ENCODE data around the gene ARPC1A. TPM values are rescaled to one million over a fixed set of nuclear protein-coding genes. Genes with fewer than 3 reads are reported as not detected.

ARPC1A gene
- total RNA-seq, 2 donors from 2014 or later = 47.4 to 74.1 TPM

DNA sequence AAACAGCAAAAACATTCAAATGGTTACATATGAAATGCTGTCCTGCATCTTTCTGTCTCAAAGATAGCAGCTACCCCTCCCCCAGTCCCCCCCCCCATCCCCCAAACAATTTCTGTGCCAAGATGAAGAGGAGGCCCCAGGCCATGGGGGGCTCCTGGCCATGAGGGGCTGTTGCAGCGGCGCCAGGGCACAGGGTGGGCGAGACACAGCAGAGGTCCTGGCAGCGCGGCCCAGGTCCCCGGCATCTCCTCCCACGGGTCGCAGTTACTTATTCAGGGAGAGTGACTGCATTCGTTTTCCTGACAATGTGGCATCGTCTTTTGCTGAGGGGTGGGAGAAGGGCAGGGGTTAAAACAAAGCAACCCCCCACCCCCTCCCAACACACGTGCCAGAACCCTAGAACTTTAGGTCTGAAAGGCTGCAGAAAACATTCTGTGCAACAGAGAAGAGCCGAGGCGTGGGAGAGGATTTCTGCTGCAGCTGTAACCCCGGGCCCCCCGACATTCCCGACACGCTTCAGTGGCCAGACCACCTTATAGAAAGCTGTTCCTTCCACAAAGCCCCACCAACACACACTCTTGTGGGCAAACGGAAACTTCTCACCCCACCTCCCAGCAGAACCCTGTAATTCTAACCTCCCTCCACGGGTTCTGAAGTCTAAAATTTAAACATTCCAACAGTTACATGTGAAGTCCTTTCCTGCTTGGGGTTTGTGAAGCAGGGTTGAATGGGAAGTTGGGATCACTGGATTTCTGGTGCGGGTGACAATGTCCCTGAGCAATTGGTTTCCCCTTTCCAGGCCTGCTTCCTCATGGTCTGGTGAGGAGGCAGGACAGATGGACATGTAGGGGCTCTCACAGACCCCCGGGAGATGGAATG is 71.0 kb downstream of the ARPC1A start:
- Mint-ChIP-seq H3K27me3 (no peaks in the 10 kb centered on the region), H3K27ac (peak overlapping the region; percentile 95), H3K4me1 (peaks cover 18% of the 10 kb centered on the region), H3K9me3 (no peaks in the 10 kb centered on the region), H3K36me3 (ENCODE audit: low read depth) (peaks cover 100% of the 10 kb centered on the region), H3K4me3 (no peak overlapping the region)
- no peak for ATAC-seq (replicated peaks)

DNA sequence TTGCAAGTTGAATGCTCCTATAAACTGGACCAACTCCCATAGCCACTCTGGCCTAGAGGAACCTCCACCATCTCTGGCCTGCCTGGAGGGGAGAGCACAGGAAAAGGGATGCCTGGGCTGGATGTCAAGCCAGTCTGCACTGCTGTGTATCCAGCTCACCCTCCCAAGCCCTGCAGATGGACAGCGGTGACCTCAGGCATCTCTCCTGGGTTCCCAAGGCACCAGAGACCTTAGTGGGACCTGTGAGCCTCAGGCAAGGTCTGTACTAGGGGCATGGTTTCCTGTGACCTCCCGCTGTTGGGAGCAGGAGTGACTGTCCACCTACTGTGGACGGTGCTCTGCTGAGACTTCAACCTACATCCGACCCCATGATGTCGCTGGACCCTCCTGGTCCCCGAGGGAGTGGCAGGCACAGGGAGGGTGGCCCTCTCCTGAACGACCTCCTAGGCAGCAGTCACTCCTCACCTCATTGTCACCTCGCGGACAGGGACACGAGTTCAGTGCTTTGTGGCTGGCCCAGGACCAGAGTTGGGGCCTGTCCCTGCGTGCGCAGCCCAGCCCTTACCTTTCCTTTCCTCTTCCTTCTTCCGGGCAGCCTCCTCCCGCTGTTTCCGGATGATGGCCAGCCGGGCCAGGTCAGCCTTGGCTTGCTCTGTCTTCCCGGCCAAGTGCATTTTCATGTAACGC is 71.7 kb downstream of the ARPC1A start:
- Mint-ChIP-seq H3K9me3 (no peaks in the 10 kb centered on the region), H3K27ac (peak overlapping the region; percentile 95), H3K4me3 (no peak overlapping the region), H3K27me3 (no peaks in the 10 kb centered on the region), H3K4me1 (peaks cover 18% of the 10 kb centered on the region), H3K36me3 (ENCODE audit: low read depth) (peaks cover 100% of the 10 kb centered on the region)
- ATAC-seq (replicated peaks) = no peak

DNA sequence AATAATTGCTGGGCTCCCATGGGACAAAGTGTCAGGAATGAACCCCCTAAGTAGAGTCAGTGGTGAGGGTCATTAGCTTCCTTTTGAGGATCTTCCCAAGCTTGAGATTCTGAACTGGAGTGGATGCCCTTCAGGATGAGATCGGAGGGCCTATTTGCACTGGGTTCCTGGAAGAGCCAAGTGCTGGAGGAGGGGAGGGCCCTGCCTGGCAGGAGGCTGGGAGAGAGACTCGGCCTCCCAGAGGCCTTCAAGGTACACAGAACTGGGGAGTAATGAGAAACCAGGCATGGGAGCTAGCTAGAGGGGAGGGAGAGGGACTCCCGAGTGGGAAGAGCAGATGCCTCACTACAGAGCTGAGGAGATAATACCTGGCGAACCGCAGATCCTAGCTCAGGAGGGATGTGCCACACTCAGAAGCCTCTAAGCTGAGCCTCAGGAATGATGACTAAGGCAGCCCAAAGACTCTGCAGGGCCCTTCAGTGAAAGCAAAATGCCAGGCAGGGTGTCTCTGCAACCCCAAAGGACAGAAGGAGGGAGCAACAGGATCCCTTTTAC is 73.3 kb downstream of the ARPC1A start:
- Mint-ChIP-seq H3K27me3 (no peaks in the 10 kb centered on the region), H3K4me3 (no peak overlapping the region), H3K4me1 (peaks cover 26% of the 10 kb centered on the region), H3K9me3 (no peaks in the 10 kb centered on the region), H3K27ac (peak overlapping the region; percentile 95), H3K36me3 (ENCODE audit: low read depth) (peaks cover 100% of the 10 kb centered on the region)
- ATAC-seq (replicated peaks) = peak; percentile 12

DNA sequence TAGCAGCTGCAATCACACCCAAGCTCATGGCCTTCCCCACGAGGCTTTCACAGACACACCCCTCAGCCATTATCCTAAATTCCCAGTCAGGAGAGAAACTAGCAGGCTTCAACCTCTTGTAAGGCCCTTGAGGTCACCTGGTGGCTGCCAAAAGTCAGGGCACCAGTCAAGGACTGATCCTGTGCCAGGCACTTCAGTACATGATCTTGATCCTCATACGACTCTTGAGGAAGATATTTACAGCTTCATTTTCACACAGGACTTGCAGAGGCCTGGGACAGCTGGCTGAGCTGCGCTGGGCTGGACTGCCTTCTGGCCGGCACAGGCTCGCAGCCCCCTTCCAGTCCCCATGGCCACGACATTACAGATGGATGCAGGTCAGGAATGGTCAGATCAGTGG is 73.9 kb downstream of the ARPC1A start:
- ATAC-seq (replicated peaks) = no peak
- H3K9me3 Mint-ChIP-seq = no peaks in the 10 kb centered on the region
- no peak overlapping the region for H3K4me3 Mint-ChIP-seq
- no peaks in the 10 kb centered on the region for H3K27me3 Mint-ChIP-seq
- H3K36me3 Mint-ChIP-seq (ENCODE audit: low read depth) = peaks cover 100% of the 10 kb centered on the region
- H3K4me1 Mint-ChIP-seq = peaks cover 30% of the 10 kb centered on the region
- peak overlapping the region; percentile 95 for H3K27ac Mint-ChIP-seq

DNA sequence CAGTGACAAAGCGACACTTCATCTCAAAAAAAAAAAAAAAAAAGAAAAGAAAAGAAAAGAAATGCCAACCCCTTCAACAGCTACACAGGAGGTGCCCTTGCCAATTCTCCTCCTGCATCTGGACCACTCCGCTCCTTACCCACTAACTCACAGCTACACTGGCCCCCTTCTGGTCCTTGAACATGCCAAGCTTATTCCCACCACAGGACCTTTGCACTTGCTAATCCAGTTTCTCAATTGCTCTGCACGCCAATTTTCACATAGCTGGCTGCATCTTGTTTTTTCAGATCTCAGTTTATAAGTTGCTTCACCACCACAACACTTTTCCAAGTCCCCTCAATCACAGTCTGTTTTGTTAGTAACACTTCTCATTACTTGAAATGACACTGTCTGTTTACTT is 77.2 kb downstream of the ARPC1A start:
- ATAC-seq (replicated peaks) = no peak
- H3K27me3 Mint-ChIP-seq = no peaks in the 10 kb centered on the region
- H3K27ac Mint-ChIP-seq = peak overlapping the region; percentile 31
- peaks cover 39% of the 10 kb centered on the region for H3K4me1 Mint-ChIP-seq
- peaks cover 90% of the 10 kb centered on the region for H3K36me3 Mint-ChIP-seq (ENCODE audit: low read depth)
- no peak overlapping the region for H3K4me3 Mint-ChIP-seq
- H3K9me3 Mint-ChIP-seq = no peaks in the 10 kb centered on the region

DNA sequence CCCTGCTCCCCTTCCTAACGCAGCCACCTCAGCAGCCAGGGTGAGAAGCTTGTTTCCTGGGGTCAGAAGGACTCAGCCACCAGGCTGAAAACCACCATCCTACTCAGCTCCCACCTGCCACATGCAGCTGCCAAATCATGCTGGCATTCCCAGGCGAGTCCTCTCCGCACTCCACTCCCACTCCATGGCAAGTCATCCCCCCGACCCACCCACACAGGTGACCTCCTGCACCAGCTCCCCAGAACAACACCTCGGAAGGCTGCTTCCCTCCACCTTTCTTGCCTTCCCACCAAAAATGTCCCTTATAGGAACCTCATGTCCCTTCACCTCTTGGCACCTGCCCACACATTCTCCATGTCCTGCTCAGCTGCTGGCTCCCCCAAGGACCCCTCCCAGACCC is 78.1 kb downstream of the ARPC1A start:
- Mint-ChIP-seq H3K36me3 (ENCODE audit: low read depth) (peaks cover 90% of the 10 kb centered on the region), H3K27ac (peak overlapping the region; percentile 37), H3K9me3 (no peaks in the 10 kb centered on the region), H3K4me3 (no peak overlapping the region), H3K4me1 (peaks cover 30% of the 10 kb centered on the region), H3K27me3 (no peaks in the 10 kb centered on the region)
- no peak for ATAC-seq (replicated peaks)

DNA sequence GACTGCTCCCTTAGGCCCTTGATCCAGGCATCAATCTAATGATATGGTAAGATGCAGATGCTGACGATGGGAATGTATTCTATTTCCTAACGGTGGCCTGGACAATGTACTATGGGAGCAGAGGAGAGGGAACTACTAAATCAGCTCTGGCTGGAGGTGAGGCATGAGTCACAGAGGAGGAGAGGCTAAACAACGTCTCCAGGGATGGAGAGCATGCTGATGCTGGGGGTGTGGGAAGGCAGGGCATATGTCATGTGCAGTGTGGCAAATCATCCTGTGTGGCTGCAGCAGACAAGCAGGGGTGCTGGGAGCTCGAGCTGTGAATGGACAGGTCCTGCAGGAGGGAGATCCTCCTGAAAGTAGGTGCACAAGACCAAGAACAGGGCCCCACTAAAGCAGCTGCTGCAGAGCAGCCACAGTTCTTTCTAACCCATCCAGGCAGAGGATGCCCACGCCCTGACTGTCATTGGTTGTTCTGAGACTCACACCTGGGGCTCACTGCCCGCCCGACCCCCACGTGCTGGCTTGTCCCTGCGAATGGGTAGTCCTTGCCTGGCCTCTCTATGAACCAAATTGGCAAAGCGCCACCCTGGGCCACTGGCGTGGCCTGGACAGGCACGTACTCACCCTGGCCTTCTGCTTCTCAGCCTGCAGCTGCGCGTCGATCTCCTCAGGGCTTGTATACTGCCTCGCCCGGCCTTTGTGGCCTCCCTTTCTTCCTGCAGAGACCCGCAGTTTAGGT is 78.7 kb downstream of the ARPC1A start:
- no peaks in the 10 kb centered on the region for H3K9me3 Mint-ChIP-seq
- no peaks in the 10 kb centered on the region for H3K27me3 Mint-ChIP-seq
- peaks cover 90% of the 10 kb centered on the region for H3K36me3 Mint-ChIP-seq (ENCODE audit: low read depth)
- H3K4me3 Mint-ChIP-seq = no peak overlapping the region
- H3K27ac Mint-ChIP-seq = peak overlapping the region; percentile 37
- ATAC-seq (replicated peaks) = no peak
- H3K4me1 Mint-ChIP-seq = peaks cover 28% of the 10 kb centered on the region

DNA sequence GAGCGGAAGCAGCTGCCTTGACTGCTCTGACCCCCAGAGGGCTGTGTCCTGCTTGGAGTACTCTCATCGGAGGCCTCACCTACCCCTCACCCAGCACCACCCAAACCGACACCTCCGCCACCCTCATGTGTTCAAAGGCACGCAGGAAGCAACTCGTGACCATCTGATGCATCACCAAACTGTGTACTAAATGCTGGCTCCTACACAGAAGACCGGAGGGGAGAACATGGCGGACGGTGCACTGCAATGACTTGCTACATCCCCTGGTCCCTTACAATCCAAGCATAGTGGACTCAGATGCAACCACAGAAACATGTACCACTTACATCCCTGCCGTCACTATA is 79.3 kb downstream of the ARPC1A start:
- no peak overlapping the region for H3K27ac Mint-ChIP-seq
- ATAC-seq (replicated peaks) = no peak
- H3K36me3 Mint-ChIP-seq (ENCODE audit: low read depth) = peaks cover 90% of the 10 kb centered on the region
- H3K27me3 Mint-ChIP-seq = no peaks in the 10 kb centered on the region
- no peaks in the 10 kb centered on the region for H3K9me3 Mint-ChIP-seq
- H3K4me1 Mint-ChIP-seq = peaks cover 28% of the 10 kb centered on the region
- H3K4me3 Mint-ChIP-seq = no peak overlapping the region

DNA sequence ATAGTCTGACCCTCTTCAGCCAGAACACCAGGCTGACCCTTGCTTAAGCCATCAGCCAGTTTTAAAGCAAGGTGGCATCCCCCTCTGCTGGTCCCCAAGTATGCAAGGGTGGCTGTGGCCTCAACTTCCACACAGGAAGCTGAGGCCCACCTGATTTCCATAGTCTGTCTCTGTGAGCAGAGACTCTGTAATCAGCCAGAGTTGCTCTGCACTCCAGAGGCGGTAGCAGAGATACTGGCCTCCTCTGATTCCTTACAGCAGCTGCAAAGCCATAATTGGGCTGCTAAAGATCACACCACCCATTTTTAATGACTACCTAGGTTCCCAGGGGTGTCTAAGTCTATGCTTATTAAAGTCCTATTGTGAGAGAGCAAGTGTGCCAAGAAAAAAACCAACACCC is 80.9 kb downstream of the ARPC1A start:
- Mint-ChIP-seq H3K9me3 (no peaks in the 10 kb centered on the region), H3K27me3 (no peaks in the 10 kb centered on the region), H3K4me1 (peaks cover 30% of the 10 kb centered on the region), H3K27ac (peak overlapping the region; percentile 98), H3K36me3 (ENCODE audit: low read depth) (peaks cover 90% of the 10 kb centered on the region), H3K4me3 (peak overlapping the region; percentile 94)
- ATAC-seq (replicated peaks) = no peak

DNA sequence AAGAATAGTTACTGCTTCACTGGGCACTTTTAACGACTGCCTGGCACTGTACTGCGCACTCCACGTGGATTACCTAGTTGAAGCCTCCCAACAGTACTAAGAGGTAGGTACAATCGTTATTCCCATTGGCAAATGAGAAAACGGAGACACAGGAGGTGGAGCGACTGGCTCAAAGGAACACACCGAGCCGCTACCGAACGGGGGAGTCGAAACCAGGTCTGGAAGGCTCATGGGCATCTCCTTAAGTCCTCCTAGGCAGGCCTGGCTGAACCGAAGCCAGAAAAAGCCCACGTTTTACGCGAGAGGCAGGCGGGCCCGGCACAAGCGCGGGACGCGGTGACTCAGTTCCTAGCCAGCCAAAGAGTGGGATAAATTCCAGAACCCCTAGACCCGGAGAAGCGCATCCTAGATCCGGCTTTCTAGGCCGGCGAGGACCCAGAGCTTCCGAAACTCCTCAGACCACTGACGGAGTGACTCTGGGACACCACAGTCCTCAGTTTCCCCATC is 82.2 kb downstream of the ARPC1A start:
- Mint-ChIP-seq H3K4me3 (peak overlapping the region; percentile 94), H3K27me3 (no peaks in the 10 kb centered on the region), H3K36me3 (ENCODE audit: low read depth) (peaks cover 90% of the 10 kb centered on the region), H3K4me1 (peaks cover 28% of the 10 kb centered on the region), H3K9me3 (no peaks in the 10 kb centered on the region), H3K27ac (peak overlapping the region; percentile 98)
- ATAC-seq (replicated peaks) = peak; percentile 31

DNA sequence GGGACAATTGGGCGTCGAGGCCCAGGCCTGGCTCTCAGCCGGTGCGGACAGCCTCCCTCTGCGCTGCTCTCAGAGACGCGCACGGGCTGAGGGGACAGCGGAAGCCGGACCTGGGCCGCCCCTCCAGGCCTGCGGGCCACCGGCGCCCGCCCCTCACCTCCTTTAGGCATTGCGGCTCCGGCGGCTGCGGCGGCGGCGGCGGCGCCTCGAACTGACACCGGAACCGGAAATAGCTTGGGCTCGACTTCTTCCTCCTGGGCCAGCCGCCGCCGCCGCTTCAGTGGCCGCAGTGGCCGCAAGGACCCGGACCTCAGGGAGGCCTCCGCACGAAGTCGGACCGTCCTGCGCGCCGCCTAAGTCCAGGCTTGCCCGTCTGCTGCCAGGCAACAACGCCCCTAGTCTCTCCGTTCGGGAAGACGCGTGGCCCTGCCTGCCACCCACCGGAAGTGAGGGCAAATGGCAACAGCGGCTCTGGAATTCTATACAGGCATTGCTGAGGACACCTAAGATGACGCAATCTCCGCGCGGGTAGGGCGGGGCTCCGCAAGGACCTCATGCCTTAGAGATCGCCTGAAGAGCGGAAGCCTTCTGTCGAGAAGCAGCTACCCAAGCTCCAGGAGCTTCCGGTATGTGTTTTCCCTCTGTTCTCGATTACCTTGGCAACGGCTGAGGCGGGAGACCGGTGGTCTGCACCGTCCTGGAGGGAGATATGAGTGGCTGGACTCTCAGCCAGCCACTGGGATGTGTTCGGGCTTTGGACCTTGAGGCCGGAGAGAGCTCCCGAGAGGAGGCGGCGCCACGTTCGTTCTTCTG is 82.9 kb downstream of the ARPC1A start, which contains the start of the genes BUD31 and PDAP1:
BUD31 (plus strand) TSS at position 591 of the 813 bp plus-strand sequence. CDS start 2,124 bp downstream, outside the sequence.
PDAP1 (minus strand) TSS at position 219 of the 813 bp plus-strand sequence; CDS start at position 170, 49 bp downstream.
- Mint-ChIP-seq H3K36me3 (ENCODE audit: low read depth) (peaks cover 90% of the 10 kb centered on the region), H3K9me3 (no peaks in the 10 kb centered on the region), H3K4me3 (peak within 1 kb of the TSS; percentile 94), H3K4me1 (peaks cover 24% of the 10 kb centered on the region), H3K27me3 (no peaks in the 10 kb centered on the region), H3K27ac (peak within 1 kb of the TSS; percentile 98)
- peak; percentile 91 for ATAC-seq (replicated peaks)

DNA sequence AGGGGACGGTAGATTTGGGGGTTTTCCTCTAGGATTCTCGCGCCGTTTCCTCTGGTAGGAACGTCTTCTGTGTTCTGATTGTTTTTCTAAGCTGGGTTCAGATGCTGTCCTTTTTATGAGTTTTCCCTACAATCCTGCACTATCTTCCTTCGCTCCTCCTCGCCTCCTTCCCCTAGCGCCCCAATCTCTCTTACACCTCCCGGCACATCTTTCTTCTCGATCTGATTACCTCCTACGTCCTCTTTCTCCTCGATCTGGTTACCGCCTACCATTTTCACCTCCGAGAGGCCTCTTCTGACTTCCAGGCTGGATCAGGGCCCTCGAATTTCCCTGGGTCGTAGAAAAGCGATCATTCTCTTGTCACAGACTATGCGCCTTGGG is 83.5 kb downstream of the ARPC1A start:
- Mint-ChIP-seq H3K4me3 (peak overlapping the region; percentile 94), H3K9me3 (no peaks in the 10 kb centered on the region), H3K4me1 (peaks cover 20% of the 10 kb centered on the region), H3K27me3 (no peaks in the 10 kb centered on the region), H3K36me3 (ENCODE audit: low read depth) (peaks cover 90% of the 10 kb centered on the region), H3K27ac (peak overlapping the region; percentile 98)
- ATAC-seq (replicated peaks) = peak; percentile 25

DNA sequence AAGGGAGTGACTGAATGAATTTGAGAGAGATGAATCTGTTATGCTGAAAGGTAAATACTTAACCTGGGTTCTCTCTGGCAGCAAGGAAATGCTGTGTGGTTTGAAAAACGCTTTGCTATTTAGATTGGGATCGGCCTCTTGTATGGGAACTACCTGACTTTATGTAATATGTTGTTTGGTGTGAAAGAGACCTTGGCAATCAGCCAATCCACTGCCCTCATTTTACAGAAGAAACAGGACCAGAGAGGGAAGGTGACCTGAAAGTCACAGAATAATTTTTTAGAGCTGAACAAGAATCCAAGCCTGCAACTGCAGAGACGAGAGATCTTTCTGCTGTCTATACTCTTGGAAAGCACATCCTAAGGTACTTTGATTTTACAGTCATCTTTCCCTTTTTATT is 84.1 kb downstream of the ARPC1A start:
- peaks cover 19% of the 10 kb centered on the region for H3K4me1 Mint-ChIP-seq

More for the DNA sequence above, 84.1 kb downstream of the ARPC1A start:
- ATAC-seq (replicated peaks) = no peak
- Mint-ChIP-seq H3K4me3 (peak overlapping the region; percentile 94), H3K27me3 (no peaks in the 10 kb centered on the region), H3K27ac (peak overlapping the region; percentile 98), H3K9me3 (no peaks in the 10 kb centered on the region), H3K36me3 (ENCODE audit: low read depth) (peaks cover 90% of the 10 kb centered on the region)
